ENCODE results near the gene ATG16L1. TPM values are rescaled to one million over a fixed set of nuclear protein-coding genes. Genes with fewer than 3 reads are reported as not detected.
A peak's percentile ranks its signal among the peaks of the same experiment; 100 is the strongest.

The ATG16L1 gene
- total and polyA plus RNA-seq, 7 donors, result 16.2 to 37.3 (median 19.6) TPM

DNA sequence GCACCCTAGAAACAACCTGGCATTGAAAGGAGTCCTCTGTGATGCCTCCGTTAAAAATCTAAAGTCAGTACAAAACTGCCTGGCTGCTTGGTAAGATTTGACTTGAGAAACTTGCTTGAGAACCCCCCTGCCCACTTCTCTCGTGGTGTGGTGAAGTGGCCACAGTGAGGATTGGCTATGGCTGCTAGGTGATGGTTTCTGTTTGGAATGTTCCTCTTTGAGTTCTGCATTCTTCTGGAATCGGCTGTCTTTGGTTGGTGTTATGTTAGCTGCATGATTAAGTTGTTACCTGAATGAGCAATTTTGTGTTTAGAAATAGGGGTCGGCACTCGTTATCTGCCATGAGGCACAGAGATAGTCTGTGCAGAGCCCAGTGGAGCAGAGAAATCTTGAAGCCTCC lies 34.4 kb downstream of the ATG16L1 start:
- Histone ChIP-seq H3K9me3 (no peaks in the 10 kb centered on the region), H3K27ac (no peak overlapping the region), H3K4me3 (no peak overlapping the region), H3K4me1 (peaks cover 0 to under 1% (median 0%) of the 10 kb centered on the region in 4 donors), H3K36me3 (peaks cover 20 to 99% (median 55%) of the 10 kb centered on the region in 4 donors), H3K27me3 (no peaks in the 10 kb centered on the region)
- no peak for TF ChIP-seq EP300 (IDR thresholded peaks at IDR 0.05)
- no peak for TF ChIP-seq POLR2AphosphoS5 (IDR thresholded peaks at IDR 0.05)
- TF ChIP-seq, protein P1, sequence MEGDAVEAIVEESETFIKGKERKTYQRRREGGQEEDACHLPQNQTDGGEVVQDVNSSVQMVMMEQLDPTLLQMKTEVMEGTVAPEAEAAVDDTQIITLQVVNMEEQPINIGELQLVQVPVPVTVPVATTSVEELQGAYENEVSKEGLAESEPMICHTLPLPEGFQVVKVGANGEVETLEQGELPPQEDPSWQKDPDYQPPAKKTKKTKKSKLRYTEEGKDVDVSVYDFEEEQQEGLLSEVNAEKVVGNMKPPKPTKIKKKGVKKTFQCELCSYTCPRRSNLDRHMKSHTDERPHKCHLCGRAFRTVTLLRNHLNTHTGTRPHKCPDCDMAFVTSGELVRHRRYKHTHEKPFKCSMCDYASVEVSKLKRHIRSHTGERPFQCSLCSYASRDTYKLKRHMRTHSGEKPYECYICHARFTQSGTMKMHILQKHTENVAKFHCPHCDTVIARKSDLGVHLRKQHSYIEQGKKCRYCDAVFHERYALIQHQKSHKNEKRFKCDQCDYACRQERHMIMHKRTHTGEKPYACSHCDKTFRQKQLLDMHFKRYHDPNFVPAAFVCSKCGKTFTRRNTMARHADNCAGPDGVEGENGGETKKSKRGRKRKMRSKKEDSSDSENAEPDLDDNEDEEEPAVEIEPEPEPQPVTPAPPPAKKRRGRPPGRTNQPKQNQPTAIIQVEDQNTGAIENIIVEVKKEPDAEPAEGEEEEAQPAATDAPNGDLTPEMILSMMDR (IDR thresholded peaks at IDR 0.05), result no peak
- no peak for TF ChIP-seq POLR2A (IDR thresholded peaks at IDR 0.05)
- intact Hi-C loops (cut with DNase I), result no loop called here
- 95% methylated on average over 5 of the region's 5 CpGs for WGBS, 2 donors
- peak; percentile 19 for DNase-seq

DNA sequence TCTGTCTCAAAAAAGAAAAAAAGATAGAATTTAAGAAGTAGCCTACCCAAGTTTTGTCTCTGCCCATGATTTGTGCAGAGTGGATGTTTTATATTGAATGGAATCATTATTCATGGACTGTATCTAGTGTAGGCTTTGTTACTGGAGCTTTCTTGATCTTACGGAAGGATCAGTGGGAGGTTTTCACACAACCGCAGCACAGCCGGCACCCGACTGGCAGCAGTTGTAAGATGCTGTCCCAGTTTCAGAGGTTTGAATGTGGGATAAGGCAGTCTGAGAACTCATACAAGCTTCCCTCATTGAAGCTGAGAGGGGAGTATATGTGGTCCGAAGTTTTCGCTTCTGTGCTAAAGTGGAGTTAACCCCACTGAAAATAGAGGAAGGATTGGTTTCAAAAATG lies 36.4 kb downstream of the ATG16L1 start:
- 99% methylated on average over 6 of the region's 6 CpGs for WGBS, 2 donors
- Histone ChIP-seq H3K4me3 (no peak overlapping the region), H3K9me3 (no peaks in the 10 kb centered on the region), H3K36me3 (peaks cover 33 to 99% (median 62%) of the 10 kb centered on the region in 4 donors), H3K4me1 (no peaks in the 10 kb centered on the region), H3K27me3 (no peaks in the 10 kb centered on the region), H3K27ac (no peak overlapping the region)
- no peak for DNase-seq
- intact Hi-C loops (cut with DNase I), result no loop called here
- TF ChIP-seq POLR2A (IDR thresholded peaks at IDR 0.05) (no peak), EP300 (IDR thresholded peaks at IDR 0.05) (no peak), POLR2AphosphoS5 (IDR thresholded peaks at IDR 0.05) (no peak)
- TF ChIP-seq, protein P1 (IDR thresholded peaks at IDR 0.05), result no peak

DNA sequence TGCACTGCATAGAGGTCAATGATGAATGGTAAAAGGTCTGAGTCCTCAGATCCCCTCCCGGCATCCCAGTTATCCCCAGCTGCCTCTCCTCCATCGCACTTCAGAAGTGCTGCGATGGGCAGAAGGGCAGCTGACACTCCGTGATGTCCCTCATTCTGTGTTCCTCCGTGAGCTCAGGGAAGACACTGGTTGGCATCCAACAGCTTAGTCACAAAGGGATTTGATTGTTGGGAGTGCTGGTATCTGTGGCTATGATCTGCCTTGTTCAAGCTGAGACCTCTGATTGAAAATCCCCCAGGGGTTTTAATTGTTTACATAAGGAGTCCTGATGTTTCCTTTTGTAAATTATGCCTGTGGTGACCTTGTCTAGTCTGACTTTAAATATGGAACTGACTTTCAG lies 37.2 kb downstream of the ATG16L1 start:
- H3K27ac ChIP-seq, result no peak overlapping the region
- no peaks in the 10 kb centered on the region for H3K9me3 ChIP-seq
- WGBS, 2 donors, result 89 to 93% methylated on average over 5 of the region's 5 CpGs
- H3K4me3 ChIP-seq, result no peak overlapping the region
- TF ChIP-seq POLR2AphosphoS5 (IDR thresholded peaks at IDR 0.05) (no peak), POLR2A (IDR thresholded peaks at IDR 0.05) (no peak), EP300 (IDR thresholded peaks at IDR 0.05) (no peak)
- TF ChIP-seq, protein P1 (IDR thresholded peaks at IDR 0.05), result no peak
- no peaks in the 10 kb centered on the region for H3K4me1 ChIP-seq
- peaks cover 36 to 99% (median 66%) of the 10 kb centered on the region in 4 donors for H3K36me3 ChIP-seq
- peak; percentile 14 for DNase-seq
- intact Hi-C loops (cut with DNase I), result no loop called here
- H3K27me3 ChIP-seq, result no peaks in the 10 kb centered on the region

DNA sequence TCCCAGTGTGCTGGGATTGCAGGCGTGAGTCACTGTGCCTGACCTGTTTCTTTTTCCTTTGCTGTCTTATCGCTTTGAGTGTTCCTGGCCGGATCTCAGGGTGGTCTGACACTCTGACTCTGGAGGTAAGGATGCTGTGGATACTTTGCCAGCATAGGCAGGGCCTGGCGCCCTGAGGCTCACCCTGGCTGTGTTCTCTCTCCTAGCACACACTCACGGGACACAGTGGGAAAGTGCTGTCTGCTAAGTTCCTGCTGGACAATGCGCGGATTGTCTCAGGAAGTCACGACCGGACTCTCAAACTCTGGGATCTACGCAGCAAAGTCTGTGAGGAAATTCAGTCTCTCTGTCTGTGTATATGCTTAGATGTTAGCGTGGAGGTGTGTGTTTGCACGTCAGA lies 38.2 kb downstream of the ATG16L1 start:
- intact Hi-C loops (cut with DNase I), result no loop called here
- H3K4me3 ChIP-seq, result no peak overlapping the region
- 91 to 95% methylated on average over 12 of the region's 12 CpGs for WGBS, 2 donors
- no peaks in the 10 kb centered on the region for H3K9me3 ChIP-seq
- H3K36me3 ChIP-seq, result peaks cover 46 to 99% (median 70%) of the 10 kb centered on the region in 4 donors
- H3K27me3 ChIP-seq, result no peaks in the 10 kb centered on the region
- H3K4me1 ChIP-seq, result no peaks in the 10 kb centered on the region
- DNase-seq, result no peak
- no peak overlapping the region for H3K27ac ChIP-seq
- TF ChIP-seq EP300 (IDR thresholded peaks at IDR 0.05) (no peak), POLR2AphosphoS5 (IDR thresholded peaks at IDR 0.05) (no peak), POLR2A (IDR thresholded peaks at IDR 0.05) (no peak)
- TF ChIP-seq, protein P1 (IDR thresholded peaks at IDR 0.05), result no peak
